HEK293 (cell line): ENCODE data around the gene ZNF17.

ENCODE experiments used
- YY1 ChIP-seq: fragments of 450-650 bp; formaldehyde crosslinking; IDR thresholded peaks from 2 replicates; pipeline ENCODE4 v1.5.1; 2018; ENCODE audit warnings: missing biosample characterization, missing genetic modification characterization
- TF ChIP-seq, protein P1 (sequence below): fragments of 450-650 bp; formaldehyde crosslinking; IDR thresholded peaks from 2 replicates; pipeline ENCODE4 v1.5.1; 2016; ENCODE audit warnings: missing biosample characterization, missing genetic modification characterization

GRCh38 chr19:57380923-57381322 lies 30.0 kb upstream of the ZNF17 start:
- TF ChIP-seq, protein P1, sequence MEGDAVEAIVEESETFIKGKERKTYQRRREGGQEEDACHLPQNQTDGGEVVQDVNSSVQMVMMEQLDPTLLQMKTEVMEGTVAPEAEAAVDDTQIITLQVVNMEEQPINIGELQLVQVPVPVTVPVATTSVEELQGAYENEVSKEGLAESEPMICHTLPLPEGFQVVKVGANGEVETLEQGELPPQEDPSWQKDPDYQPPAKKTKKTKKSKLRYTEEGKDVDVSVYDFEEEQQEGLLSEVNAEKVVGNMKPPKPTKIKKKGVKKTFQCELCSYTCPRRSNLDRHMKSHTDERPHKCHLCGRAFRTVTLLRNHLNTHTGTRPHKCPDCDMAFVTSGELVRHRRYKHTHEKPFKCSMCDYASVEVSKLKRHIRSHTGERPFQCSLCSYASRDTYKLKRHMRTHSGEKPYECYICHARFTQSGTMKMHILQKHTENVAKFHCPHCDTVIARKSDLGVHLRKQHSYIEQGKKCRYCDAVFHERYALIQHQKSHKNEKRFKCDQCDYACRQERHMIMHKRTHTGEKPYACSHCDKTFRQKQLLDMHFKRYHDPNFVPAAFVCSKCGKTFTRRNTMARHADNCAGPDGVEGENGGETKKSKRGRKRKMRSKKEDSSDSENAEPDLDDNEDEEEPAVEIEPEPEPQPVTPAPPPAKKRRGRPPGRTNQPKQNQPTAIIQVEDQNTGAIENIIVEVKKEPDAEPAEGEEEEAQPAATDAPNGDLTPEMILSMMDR (tag by site-specific recombination): no peak
- no peak for TF ChIP-seq YY1
